Measurements from ENCODE around the gene TSKS.

- TF ChIP-seq, protein P1, sequence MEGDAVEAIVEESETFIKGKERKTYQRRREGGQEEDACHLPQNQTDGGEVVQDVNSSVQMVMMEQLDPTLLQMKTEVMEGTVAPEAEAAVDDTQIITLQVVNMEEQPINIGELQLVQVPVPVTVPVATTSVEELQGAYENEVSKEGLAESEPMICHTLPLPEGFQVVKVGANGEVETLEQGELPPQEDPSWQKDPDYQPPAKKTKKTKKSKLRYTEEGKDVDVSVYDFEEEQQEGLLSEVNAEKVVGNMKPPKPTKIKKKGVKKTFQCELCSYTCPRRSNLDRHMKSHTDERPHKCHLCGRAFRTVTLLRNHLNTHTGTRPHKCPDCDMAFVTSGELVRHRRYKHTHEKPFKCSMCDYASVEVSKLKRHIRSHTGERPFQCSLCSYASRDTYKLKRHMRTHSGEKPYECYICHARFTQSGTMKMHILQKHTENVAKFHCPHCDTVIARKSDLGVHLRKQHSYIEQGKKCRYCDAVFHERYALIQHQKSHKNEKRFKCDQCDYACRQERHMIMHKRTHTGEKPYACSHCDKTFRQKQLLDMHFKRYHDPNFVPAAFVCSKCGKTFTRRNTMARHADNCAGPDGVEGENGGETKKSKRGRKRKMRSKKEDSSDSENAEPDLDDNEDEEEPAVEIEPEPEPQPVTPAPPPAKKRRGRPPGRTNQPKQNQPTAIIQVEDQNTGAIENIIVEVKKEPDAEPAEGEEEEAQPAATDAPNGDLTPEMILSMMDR (conservative IDR thresholded peaks at IDR 0.05), result no peak
- no peak for TF ChIP-seq ZFX (IDR thresholded peaks at IDR 0.05)
Measured at GRCh38 chr19:49770529-49770928, 7.4 kb upstream of the TSKS start.
